K562 (cell line): Measurements from ENCODE around the gene GPSM3. TPM values are rescaled to one million over a fixed set of nuclear protein-coding genes. Genes with fewer than 3 reads are reported as not detected.

Experiments
- CEBPZ ChIP-seq: fragments of 150-350 bp; IDR thresholded peaks from 2 replicates; pipeline ENCODE4 v1.6.1; 2014; ENCODE audit warnings: low read depth, mild to moderate bottlenecking, low read length, borderline replicate concordance
- COPS2 ChIP-seq: fragments of 450-650 bp; conservative IDR thresholded peaks from 2 replicates; pipeline ENCODE4 v1.6.1; 2016; ENCODE audit warnings: mild to moderate bottlenecking, moderate library complexity
- CREB1 ChIP-seq, 2 experiments: sonication (generic) in 1 of 2; formaldehyde crosslinking in 1 of 2; IDR thresholded peaks; 2 replicates each; pipeline versions ENCODE4 v1.6.1 to v1.8.0; 2012 to 2022; ENCODE audit warnings: inconsistent platforms in 1 of 2, mild to moderate bottlenecking in 1 of 2, missing genetic modification reagents in 1 of 2, moderate library complexity in 1 of 2
- DIDO1 ChIP-seq: fragments of 450-650 bp; IDR thresholded peaks from 2 replicates; pipeline ENCODE4 v1.6.1; 2016; ENCODE audit warnings: low read depth, missing biosample characterization, missing genetic modification characterization
- EWSR1 ChIP-seq: fragments of 450-650 bp; IDR thresholded peaks from 2 replicates; pipeline ENCODE4 v1.6.1; 2018; ENCODE audit warnings: borderline replicate concordance, mild to moderate bottlenecking, low read depth, moderate library complexity; ENCODE audit not compliant: partially characterized antibody
- GTF2E2 ChIP-seq: fragments of 200-800 bp; sonication (Bioruptor generic); IDR thresholded peaks from 2 replicates; pipeline ENCODE4 v1.6.1; 2016; ENCODE audit warnings: missing genetic modification characterization, missing compliant biosample characterization
- HNRNPL ChIP-seq: fragments of 200-400 bp; formaldehyde crosslinking; IDR thresholded peaks from 2 replicates; pipeline ENCODE4 v1.6.1; 2017; ENCODE audit warnings: low read depth, mild to moderate bottlenecking, low read length
- ILK ChIP-seq: fragments of 450-650 bp; IDR thresholded peaks from 2 replicates; pipeline ENCODE4 v1.6.1; 2016; ENCODE audit warnings: missing genetic modification characterization, low read depth, mild to moderate bottlenecking, missing compliant biosample characterization, moderate library complexity, borderline replicate concordance
- JUND ChIP-seq, 2 experiments: IDR thresholded peaks; 2 replicates in 1 of 2; 3 replicates in 1 of 2; pipeline ENCODE4 v1.6.1; 2011; ENCODE audit warnings: borderline replicate concordance in 2 of 2, low read depth in 2 of 2, low read length in 2 of 2, improper control_type of control experiment in 1 of 2, missing biosample characterization in 1 of 2, missing genetic modification characterization in 1 of 2, missing genetic modification reagents in 1 of 2
- KAT2B ChIP-seq: IDR thresholded peaks from one replicate; pipeline ENCODE4 v1.6.1; 2012; ENCODE audit warnings: low read depth, mild to moderate bottlenecking, control low read depth, inconsistent platforms, low read length, moderate library complexity
- MBD2 ChIP-seq: sonication (generic); IDR thresholded peaks from 2 replicates; pipeline ENCODE4 v1.6.1; 2016; ENCODE audit warnings: low read depth, borderline replicate concordance
- PHB ChIP-seq: fragments of 250-450 bp; sonication (Bioruptor Pico); IDR thresholded peaks from 2 replicates; pipeline ENCODE4 v1.5.0; 2021
- PHB2 ChIP-seq: fragments of 450-650 bp; IDR thresholded peaks from 2 replicates; pipeline ENCODE4 v1.6.1; 2017; ENCODE audit warnings: low read depth
- PML ChIP-seq: IDR thresholded peaks from 2 replicates; pipeline ENCODE4 v1.6.1; 2012; ENCODE audit warnings: low read length, inconsistent platforms
- RBFOX2 ChIP-seq: fragments of 200-400 bp; formaldehyde crosslinking; IDR thresholded peaks from 2 replicates; pipeline ENCODE4 v1.6.1; 2017; ENCODE audit warnings: low read depth, mild to moderate bottlenecking, low read length, moderate library complexity
- SMARCE1 ChIP-seq: fragments of 450-650 bp; IDR thresholded peaks from 2 replicates; pipeline ENCODE4 v1.7.1; 2016; ENCODE audit warnings: mild to moderate bottlenecking
- ZBTB43 ChIP-seq: sonication (generic); formaldehyde crosslinking; IDR thresholded peaks from 2 replicates; pipeline ENCODE4 v1.8.0; 2023; ENCODE audit warnings: mild to moderate bottlenecking, missing genetic modification reagents
- ZC3H8 ChIP-seq: fragments of 450-650 bp; IDR thresholded peaks from 2 replicates; pipeline ENCODE4 v1.6.1; 2017
- ZNF253 ChIP-seq: fragments of 250-450 bp; sonication (Bioruptor Pico); conservative IDR thresholded peaks from 2 replicates; pipeline ENCODE4 v1.6.1; 2021; ENCODE audit warnings: mild to moderate bottlenecking
- ZNF316 ChIP-seq: fragments of 450-650 bp; IDR thresholded peaks from 2 replicates; pipeline ENCODE4 v1.6.1; 2016
- ZNF699 ChIP-seq: fragments of 250-450 bp; sonication (Bioruptor Pico); IDR thresholded peaks from 2 replicates; pipeline ENCODE4 v1.8.0; 2021; ENCODE audit warnings: mild to moderate bottlenecking, moderate library complexity; ENCODE audit not compliant: insufficient replicate concordance
- polyA plus RNA-seq, 8 experiments: library from polyadenylated mRNA; depleted of rRNA in 4 of 8; stranded (reverse) in 5 of 8; unstranded in 3 of 8; fragments of >200 nt; fragmentation: Nextera tagmentation in 2 of 8; fragmentation: Illumina TruSeq in 1 of 8; extraction: Ambion mirVana in 2 of 8; extraction: Trizol in 1 of 8; gene quantifications; 2 replicates each; pipeline versions ENCODE4 v1.2.1 to v1.2.3, GENCODE V29; 2011 to 2014; ENCODE audit warnings: inconsistent platforms in 1 of 8, missing spikeins in 1 of 8
- total RNA-seq, 7 experiments: library from RNA; depleted of rRNA in 6 of 7; stranded (reverse); fragments of >200 nt in 6 of 7; fragmentation: Illumina TruSeq in 2 of 7; extraction: Trizol in 2 of 7; gene quantifications; 2 replicates each; pipeline versions ENCODE4 v1.2.1 to v1.2.3, GENCODE V29; 2011 to 2021; ENCODE audit warnings: low replicate concordance in 1 of 7
- TF ChIP-seq, protein P1 (sequence below): fragments of 250-450 bp; sonication (Bioruptor Pico); IDR thresholded peaks from 2 replicates; pipeline ENCODE4 v1.5.0; 2020; ENCODE audit warnings: mild to moderate bottlenecking, borderline replicate concordance

Gene GPSM3
- total and polyA plus RNA-seq, 9 of the 15 experiments (the other 6 are each of a cell fraction or from before 2014, with no cell fraction given) = 5.3 to 42.6 (median 24.4) TPM

- no peak for TF ChIP-seq CEBPZ
- TF ChIP-seq PHB2 = peak; percentile 77
- no peak for TF ChIP-seq KAT2B
- TF ChIP-seq, protein P1, sequence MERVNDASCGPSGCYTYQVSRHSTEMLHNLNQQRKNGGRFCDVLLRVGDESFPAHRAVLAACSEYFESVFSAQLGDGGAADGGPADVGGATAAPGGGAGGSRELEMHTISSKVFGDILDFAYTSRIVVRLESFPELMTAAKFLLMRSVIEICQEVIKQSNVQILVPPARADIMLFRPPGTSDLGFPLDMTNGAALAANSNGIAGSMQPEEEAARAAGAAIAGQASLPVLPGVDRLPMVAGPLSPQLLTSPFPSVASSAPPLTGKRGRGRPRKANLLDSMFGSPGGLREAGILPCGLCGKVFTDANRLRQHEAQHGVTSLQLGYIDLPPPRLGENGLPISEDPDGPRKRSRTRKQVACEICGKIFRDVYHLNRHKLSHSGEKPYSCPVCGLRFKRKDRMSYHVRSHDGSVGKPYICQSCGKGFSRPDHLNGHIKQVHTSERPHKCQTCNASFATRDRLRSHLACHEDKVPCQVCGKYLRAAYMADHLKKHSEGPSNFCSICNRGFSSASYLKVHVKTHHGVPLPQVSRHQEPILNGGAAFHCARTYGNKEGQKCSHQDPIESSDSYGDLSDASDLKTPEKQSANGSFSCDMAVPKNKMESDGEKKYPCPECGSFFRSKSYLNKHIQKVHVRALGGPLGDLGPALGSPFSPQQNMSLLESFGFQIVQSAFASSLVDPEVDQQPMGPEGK = no peak
- TF ChIP-seq MBD2 = no peak
- no peak for TF ChIP-seq ILK
- TF ChIP-seq PML = no peak
- no peak for TF ChIP-seq COPS2
- no peak for TF ChIP-seq RBFOX2
- no peak for TF ChIP-seq DIDO1 (tag)
- TF ChIP-seq JUND (IDR thresholded peaks at IDR 0.05; ENCODE audit: borderline replicate concordance, low read depth, low read length) = 0 out of 2 replicates have a peak, but pooled peaks have one; percentile 48
- TF ChIP-seq JUND (tag; IDR thresholded peaks at IDR 0.05; ENCODE audit: borderline replicate concordance, low read depth, low read length) = no peak; the same call in 2 of the 3 replicates
- no peak for TF ChIP-seq ZNF699
- peak; percentile 89; the same call in 1 of the 2 replicates for TF ChIP-seq ZC3H8
- TF ChIP-seq SMARCE1 = no peak; the same call in none of the 2 replicates
- TF ChIP-seq EWSR1 = no peak
- no peak for TF ChIP-seq ZNF253
- no peak for TF ChIP-seq PHB (CRISPR knock-in tag)
- TF ChIP-seq ZBTB43 (CRISPR knock-in tag) = no peak
- no peak for TF ChIP-seq CREB1 (IDR thresholded peaks at IDR 0.05)
- no peak for TF ChIP-seq CREB1 (CRISPR knock-in tag; IDR thresholded peaks at IDR 0.05)
- TF ChIP-seq HNRNPL = no peak
- TF ChIP-seq ZNF316 = no peak
- peak; percentile 83; the same call in 1 of the 2 replicates for TF ChIP-seq GTF2E2 (tag)
Observed at GRCh38 chr6:32176476-32177182, 15.8 kb downstream of the GPSM3 start (continued).
